ENCODE data around the gene FRRS1L. TPM values are rescaled to one million over a fixed set of nuclear protein-coding genes. Genes with fewer than 3 reads are reported as not detected.
"Not testable (repeated sequence)": the region's sequence is repeated elsewhere in the genome, so short reads cannot be mapped to it uniquely, and the experiment has no call there.

The FRRS1L gene
- total and polyA plus RNA-seq, 2 donors (not counting 1 experiment from before 2014, with no cell fraction given) = not detected

DNA sequence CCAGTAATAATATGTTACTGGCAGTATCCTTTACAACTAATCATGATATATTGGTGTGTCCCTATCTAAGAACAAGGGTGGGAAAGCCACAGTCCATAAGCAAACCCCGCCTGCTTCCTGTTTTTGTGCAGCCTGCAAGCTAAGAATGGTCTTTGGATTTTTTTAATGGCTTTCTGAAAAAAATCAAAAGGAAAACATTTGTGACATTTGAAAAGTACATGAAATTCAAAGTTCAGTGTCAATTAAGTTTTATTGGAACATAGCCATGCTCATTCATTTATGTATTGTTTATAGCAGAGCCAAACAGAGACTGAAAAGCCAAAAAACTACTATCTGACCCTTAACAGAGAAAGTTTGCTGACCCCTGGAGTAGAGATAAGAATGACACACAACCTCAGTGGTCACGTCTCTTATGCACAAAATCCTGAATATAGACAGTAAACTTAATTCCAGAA, 34.5 kb downstream of the FRRS1L start:
- Mint-ChIP-seq H3K27ac (no peak overlapping the region), H3K27me3 (peaks cover 11% of the 10 kb centered on the region), H3K4me1 (no peaks in the 10 kb centered on the region), H3K9me3 (ENCODE audit: insufficient read depth) (no peaks in the 10 kb centered on the region), H3K4me3 (no peak overlapping the region)
- Histone ChIP-seq H3K4me2 (replicated peaks; ENCODE audit: low read depth, low read length, poor library complexity, severe bottlenecking) (no peak overlapping the region), H3K9me3 (ENCODE audit: control extremely low read depth in 1 of 3, control insufficient read depth in 2 of 3, insufficient read depth in 1 of 3, low read length in 2 of 3) (no peaks in the 10 kb centered on the region), H3K4me1 (ENCODE audit: control insufficient read depth in 2 of 2, insufficient read depth in 2 of 2, low read length in 2 of 2) (no peaks in the 10 kb centered on the region), H3K9ac (ENCODE audit: low read length) (no peak overlapping the region), H3K4me3 (ENCODE audit: control extremely low read depth in 1 of 5, extremely low read depth in 1 of 5, insufficient read depth in 1 of 5, low read depth in 2 of 5, low read length in 4 of 5) (no peak overlapping the region), H3K27me3 (replicated peaks in 1 of 4; ENCODE audit: control extremely low read depth in 1 of 4, control insufficient read depth in 3 of 4, insufficient read depth in 4 of 4, low read length in 3 of 4) (no peaks in the 10 kb centered on the region), H3K27ac (ENCODE audit: low read length in 2 of 2) (no peak overlapping the region), H4K20me1 (ENCODE audit: control insufficient read depth, insufficient read depth, low read length, poor library complexity, severe bottlenecking) (no peaks in the 10 kb centered on the region), H3K79me2 (ENCODE audit: control insufficient read depth, insufficient read depth, low read length) (no peaks in the 10 kb centered on the region), H3K36me3 (replicated peaks in 1 of 2; ENCODE audit: control extremely low read depth in 1 of 2, control insufficient read depth in 1 of 2, extremely low read depth in 1 of 2, insufficient read depth in 2 of 2, low read length in 1 of 2) (no peaks in the 10 kb centered on the region), H2AFZ (ENCODE audit: insufficient read depth, low read depth, low read length, poor library complexity, severe bottlenecking) (no peak overlapping the region)
- no CpG with 5 or more reads among the region's 2 CpGs for WGBS (ENCODE audit: insufficient coverage)
- intact Hi-C loops (cut with micrococcal nuclease) = no loop called here
- ChIA-PET POLR2A (no interaction called here), CTCF (no interaction called here)
- no peak for ATAC-seq (ENCODE audit: low read depth)
- TF ChIP-seq, protein P1, sequence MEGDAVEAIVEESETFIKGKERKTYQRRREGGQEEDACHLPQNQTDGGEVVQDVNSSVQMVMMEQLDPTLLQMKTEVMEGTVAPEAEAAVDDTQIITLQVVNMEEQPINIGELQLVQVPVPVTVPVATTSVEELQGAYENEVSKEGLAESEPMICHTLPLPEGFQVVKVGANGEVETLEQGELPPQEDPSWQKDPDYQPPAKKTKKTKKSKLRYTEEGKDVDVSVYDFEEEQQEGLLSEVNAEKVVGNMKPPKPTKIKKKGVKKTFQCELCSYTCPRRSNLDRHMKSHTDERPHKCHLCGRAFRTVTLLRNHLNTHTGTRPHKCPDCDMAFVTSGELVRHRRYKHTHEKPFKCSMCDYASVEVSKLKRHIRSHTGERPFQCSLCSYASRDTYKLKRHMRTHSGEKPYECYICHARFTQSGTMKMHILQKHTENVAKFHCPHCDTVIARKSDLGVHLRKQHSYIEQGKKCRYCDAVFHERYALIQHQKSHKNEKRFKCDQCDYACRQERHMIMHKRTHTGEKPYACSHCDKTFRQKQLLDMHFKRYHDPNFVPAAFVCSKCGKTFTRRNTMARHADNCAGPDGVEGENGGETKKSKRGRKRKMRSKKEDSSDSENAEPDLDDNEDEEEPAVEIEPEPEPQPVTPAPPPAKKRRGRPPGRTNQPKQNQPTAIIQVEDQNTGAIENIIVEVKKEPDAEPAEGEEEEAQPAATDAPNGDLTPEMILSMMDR (IDR thresholded peaks at IDR 0.05) = no peak
- no peak for TF ChIP-seq EZH2 (IDR thresholded peaks at IDR 0.05; ENCODE audit: borderline replicate concordance, insufficient read depth, low read depth, low read length, poor library complexity, severe bottlenecking)
- no peak for DNase-seq

DNA sequence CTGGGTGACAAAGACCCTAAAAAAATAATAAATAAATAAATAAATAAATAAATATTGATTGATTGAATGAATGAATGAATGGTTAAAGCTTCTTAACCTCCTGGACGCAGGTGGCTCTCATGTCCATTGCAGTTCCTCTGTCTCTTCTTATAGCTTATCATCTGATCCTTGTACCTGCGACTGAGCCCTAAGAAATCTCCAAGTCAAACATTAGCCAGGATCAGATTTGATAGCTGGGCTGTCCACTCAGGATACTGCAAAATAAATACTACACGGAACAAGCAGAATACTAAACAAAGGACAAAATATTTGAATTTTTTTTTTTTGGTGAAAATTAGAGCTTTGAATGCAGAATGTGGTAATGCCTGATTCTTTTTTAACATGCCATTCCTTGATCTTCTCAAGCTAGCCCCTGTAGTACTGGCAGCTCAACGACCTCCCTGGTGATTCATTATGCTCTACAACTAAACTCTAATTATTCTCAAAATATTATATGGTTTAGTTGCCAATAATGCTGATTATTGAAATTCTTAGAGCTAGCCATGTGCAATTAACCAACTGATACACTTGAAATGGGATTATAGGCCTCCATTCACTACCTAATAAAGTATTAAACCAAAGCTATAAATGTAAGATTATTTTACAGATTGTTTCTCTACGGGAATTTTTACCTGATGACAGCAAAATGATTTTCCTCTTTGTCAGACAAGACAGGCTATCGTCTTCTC, 37.4 kb downstream of the FRRS1L start:
- Histone ChIP-seq H3K27ac (ENCODE audit: low read length in 2 of 2) (no peak overlapping the region), H3K79me2 (ENCODE audit: control insufficient read depth, insufficient read depth, low read length) (no peaks in the 10 kb centered on the region), H3K36me3 (replicated peaks in 1 of 2; ENCODE audit: control extremely low read depth in 1 of 2, control insufficient read depth in 1 of 2, extremely low read depth in 1 of 2, insufficient read depth in 2 of 2, low read length in 1 of 2) (no peaks in the 10 kb centered on the region), H3K9ac (ENCODE audit: low read length) (no peak overlapping the region), H3K4me2 (replicated peaks; ENCODE audit: low read depth, low read length, poor library complexity, severe bottlenecking) (no peak overlapping the region), H4K20me1 (ENCODE audit: control insufficient read depth, insufficient read depth, low read length, poor library complexity, severe bottlenecking) (no peaks in the 10 kb centered on the region), H3K27me3 (replicated peaks in 1 of 4; ENCODE audit: control extremely low read depth in 1 of 4, control insufficient read depth in 3 of 4, insufficient read depth in 4 of 4, low read length in 3 of 4) (no peaks in the 10 kb centered on the region), H3K4me1 (ENCODE audit: control insufficient read depth in 2 of 2, insufficient read depth in 2 of 2, low read length in 2 of 2) (no peaks in the 10 kb centered on the region), H2AFZ (ENCODE audit: insufficient read depth, low read depth, low read length, poor library complexity, severe bottlenecking) (no peak overlapping the region), H3K4me3 (ENCODE audit: control extremely low read depth in 1 of 5, extremely low read depth in 1 of 5, insufficient read depth in 1 of 5, low read depth in 2 of 5, low read length in 4 of 5) (no peak overlapping the region), H3K9me3 (ENCODE audit: control extremely low read depth in 1 of 3, control insufficient read depth in 2 of 3, insufficient read depth in 1 of 3, low read length in 2 of 3) (no peaks in the 10 kb centered on the region)
- no peak overlapping the region for H3K27ac Mint-ChIP-seq
- CTCF ChIA-PET = no interaction called here
- no peaks in the 10 kb centered on the region for H3K9me3 Mint-ChIP-seq (ENCODE audit: insufficient read depth)
- peaks cover 7% of the 10 kb centered on the region for H3K27me3 Mint-ChIP-seq
- no peak overlapping the region for H3K4me3 Mint-ChIP-seq
- H3K4me1 Mint-ChIP-seq = no peaks in the 10 kb centered on the region
- intact Hi-C loops (cut with micrococcal nuclease) = loop anchor here (10.0 kb wide), 1 partner anchor 1845 kb away; the partner anchor contains the start of gene RAD23B
- ATAC-seq (ENCODE audit: low read depth) (no peak), DNase-seq (no peak)
- POLR2A ChIA-PET = no interaction called here
- TF ChIP-seq, protein P1 (IDR thresholded peaks at IDR 0.05) = no peak
- TF ChIP-seq EZH2 (IDR thresholded peaks at IDR 0.05; ENCODE audit: borderline replicate concordance, insufficient read depth, low read depth, low read length, poor library complexity, severe bottlenecking) = no peak
- WGBS (ENCODE audit: insufficient coverage) = 100% methylated on average over 2 of the region's 6 CpGs

DNA sequence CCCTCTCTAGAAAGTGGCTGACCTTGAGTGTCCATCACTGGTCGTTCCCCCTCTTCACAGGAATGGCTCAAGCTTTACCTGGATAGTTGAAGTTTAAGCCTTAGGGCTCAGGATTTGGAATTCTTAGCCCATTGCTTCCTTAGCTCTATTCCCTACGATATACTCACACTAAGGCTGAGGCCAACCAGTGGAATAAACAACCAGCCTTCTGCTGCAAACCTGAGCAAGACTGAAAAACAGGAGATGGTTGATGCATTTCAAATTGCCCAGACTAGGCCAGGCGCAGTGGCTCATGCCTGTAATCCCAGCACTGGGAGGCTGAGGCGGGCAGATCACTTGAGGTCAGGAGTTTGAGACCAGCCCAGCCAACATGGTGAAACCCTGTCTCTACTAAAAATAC, 40.4 kb downstream of the FRRS1L start:
- intact Hi-C loops (cut with micrococcal nuclease) = loop anchor here (10.0 kb wide), 1 partner anchor 1842 kb away; the partner anchor contains the start of gene RAD23B
- H3K27me3 ChIP-seq (replicated peaks in 1 of 4; ENCODE audit: control extremely low read depth in 1 of 4, control insufficient read depth in 3 of 4, insufficient read depth in 4 of 4, low read length in 3 of 4); H3K79me2 ChIP-seq (ENCODE audit: control insufficient read depth, insufficient read depth, low read length); H3K4me2 ChIP-seq (replicated peaks; ENCODE audit: low read depth, low read length, poor library complexity, severe bottlenecking); POLR2A ChIA-PET; H3K36me3 ChIP-seq (replicated peaks in 1 of 2; ENCODE audit: control extremely low read depth in 1 of 2, control insufficient read depth in 1 of 2, extremely low read depth in 1 of 2, insufficient read depth in 2 of 2, low read length in 1 of 2); H3K9me3 Mint-ChIP-seq (ENCODE audit: insufficient read depth); H3K27ac Mint-ChIP-seq; H2AFZ ChIP-seq (ENCODE audit: insufficient read depth, low read depth, low read length, poor library complexity, severe bottlenecking); H3K9me3 ChIP-seq (ENCODE audit: control extremely low read depth in 1 of 3, control insufficient read depth in 2 of 3, insufficient read depth in 1 of 3, low read length in 2 of 3); H3K4me3 Mint-ChIP-seq; H3K4me1 Mint-ChIP-seq; ATAC-seq (ENCODE audit: low read depth); CTCF ChIA-PET; H3K9ac ChIP-seq (ENCODE audit: low read length); H3K27me3 Mint-ChIP-seq; H3K4me1 ChIP-seq (ENCODE audit: control insufficient read depth in 2 of 2, insufficient read depth in 2 of 2, low read length in 2 of 2); H3K27ac ChIP-seq (ENCODE audit: low read length in 2 of 2); H4K20me1 ChIP-seq (ENCODE audit: control insufficient read depth, insufficient read depth, low read length, poor library complexity, severe bottlenecking); H3K4me3 ChIP-seq (ENCODE audit: control extremely low read depth in 1 of 5, extremely low read depth in 1 of 5, insufficient read depth in 1 of 5, low read depth in 2 of 5, low read length in 4 of 5); DNase-seq: not testable (repeated sequence)
- WGBS (ENCODE audit: insufficient coverage) = 76% methylated on average over 2 of the region's 4 CpGs

Measured in B cell (primary cell).